HFF-Myc (cell line): ENCODE results near the gene UBAP1.
"Not testable (repeated sequence)": the region's sequence is repeated elsewhere in the genome, so short reads cannot be mapped to it uniquely, and the experiment has no call there.

Experiments
- DNase-seq: peaks from one replicate; pipeline ENCODE4 v3.0.0-alpha.2; 2011; ENCODE audit warnings: low read depth; ENCODE audit errors: extremely low read depth
- H3K4me3 ChIP-seq: replicated peaks from 2 replicates; pipeline ENCODE4 v1.5.1; 2011; ENCODE audit warnings: low read depth, mild to moderate bottlenecking, control low read depth, low read length
- TF ChIP-seq, protein P1 (sequence below): IDR thresholded peaks from 2 replicates; pipeline ENCODE4 v1.5.1; 2012; ENCODE audit warnings: mild to moderate bottlenecking, low read depth, low read length, control low read depth; ENCODE audit errors: missing control alignments

The UBAP1 gene

DNA sequence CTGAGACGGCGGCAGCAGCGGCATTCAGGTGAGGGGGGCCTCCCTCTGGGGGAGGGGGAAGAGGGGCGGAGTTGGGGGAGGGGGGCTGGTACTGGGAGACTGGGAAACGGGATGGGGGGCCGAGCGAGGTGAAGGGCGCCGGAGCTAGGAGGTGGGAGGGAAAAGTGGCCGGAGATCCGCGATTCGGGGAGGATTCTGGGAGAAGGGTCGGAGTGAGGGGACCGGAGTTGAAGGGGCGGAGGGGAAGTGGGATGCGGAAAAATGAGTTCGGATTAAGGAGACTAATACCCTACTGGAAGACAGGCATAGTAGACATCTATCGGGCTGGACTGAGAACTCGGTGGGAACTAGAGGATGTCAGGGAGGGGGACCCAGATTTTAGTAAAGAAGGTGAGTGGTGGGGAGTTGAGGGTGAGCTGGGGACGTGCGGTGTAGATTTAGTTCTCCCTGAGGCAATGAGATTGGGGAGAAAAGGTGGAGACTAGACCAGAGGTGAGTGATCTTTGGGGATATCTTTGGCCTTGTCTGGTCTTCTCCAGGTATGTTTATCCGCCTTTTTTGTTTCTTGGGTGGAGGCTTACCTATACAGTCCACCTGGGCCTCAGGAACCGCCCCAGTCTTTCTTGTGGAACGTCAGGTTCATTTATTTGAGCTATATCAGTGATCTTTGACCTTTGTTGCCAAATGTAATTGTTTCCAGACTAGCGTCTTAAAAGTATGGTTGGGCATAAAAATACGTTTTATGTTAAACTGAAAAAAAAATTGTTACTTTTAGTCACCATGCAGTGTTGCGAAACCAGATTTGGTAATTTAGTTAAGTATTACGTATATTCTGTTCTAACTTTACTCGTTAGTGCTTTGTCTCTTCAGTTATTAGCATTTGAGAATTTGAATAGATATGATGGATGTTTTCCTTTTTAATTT lies 632 bp downstream of the UBAP1 start:
- peak overlapping the region; percentile 87 for H3K4me3 ChIP-seq
- DNase-seq: no peak
- TF ChIP-seq, protein P1, sequence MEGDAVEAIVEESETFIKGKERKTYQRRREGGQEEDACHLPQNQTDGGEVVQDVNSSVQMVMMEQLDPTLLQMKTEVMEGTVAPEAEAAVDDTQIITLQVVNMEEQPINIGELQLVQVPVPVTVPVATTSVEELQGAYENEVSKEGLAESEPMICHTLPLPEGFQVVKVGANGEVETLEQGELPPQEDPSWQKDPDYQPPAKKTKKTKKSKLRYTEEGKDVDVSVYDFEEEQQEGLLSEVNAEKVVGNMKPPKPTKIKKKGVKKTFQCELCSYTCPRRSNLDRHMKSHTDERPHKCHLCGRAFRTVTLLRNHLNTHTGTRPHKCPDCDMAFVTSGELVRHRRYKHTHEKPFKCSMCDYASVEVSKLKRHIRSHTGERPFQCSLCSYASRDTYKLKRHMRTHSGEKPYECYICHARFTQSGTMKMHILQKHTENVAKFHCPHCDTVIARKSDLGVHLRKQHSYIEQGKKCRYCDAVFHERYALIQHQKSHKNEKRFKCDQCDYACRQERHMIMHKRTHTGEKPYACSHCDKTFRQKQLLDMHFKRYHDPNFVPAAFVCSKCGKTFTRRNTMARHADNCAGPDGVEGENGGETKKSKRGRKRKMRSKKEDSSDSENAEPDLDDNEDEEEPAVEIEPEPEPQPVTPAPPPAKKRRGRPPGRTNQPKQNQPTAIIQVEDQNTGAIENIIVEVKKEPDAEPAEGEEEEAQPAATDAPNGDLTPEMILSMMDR: no peak

DNA sequence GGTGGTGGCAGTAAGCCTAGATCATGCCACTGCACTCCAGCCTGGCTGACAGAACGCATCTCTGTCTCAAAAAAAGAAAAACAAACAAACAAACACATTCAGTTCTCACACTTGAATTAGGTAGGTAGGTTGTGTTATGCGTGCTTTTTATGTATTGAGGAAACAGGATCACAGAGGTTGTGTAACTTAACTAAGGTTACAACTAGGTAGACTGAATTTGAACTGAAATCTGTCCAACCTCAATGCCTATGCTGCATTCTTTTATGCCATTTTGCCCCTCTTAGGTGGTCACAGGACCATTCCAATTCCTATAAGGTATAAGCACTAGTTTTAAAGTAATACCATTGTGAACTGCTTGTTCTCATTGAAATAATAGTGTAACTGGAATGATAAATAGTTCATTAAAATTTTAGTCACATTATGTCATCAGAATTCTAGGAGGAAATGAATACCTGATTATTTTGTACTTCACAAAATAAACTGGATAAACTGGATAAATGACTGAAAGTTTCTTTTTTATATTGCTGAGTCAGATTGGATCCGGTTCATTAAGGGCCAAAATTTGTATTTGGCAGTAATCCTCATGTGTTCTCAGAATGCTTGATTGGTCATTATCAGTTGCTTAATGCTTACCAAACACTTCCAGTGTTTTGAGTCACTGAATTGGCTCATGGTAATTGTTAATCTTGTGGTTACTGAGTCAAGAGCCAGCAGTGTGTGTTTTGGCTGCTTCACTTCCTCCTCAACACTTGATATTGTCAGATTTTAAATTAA lies 7.1 kb downstream of the UBAP1 start:
- H3K4me3 ChIP-seq: no peak overlapping the region
- TF ChIP-seq, protein P1: no peak
- DNase-seq: peak; percentile 30

DNA sequence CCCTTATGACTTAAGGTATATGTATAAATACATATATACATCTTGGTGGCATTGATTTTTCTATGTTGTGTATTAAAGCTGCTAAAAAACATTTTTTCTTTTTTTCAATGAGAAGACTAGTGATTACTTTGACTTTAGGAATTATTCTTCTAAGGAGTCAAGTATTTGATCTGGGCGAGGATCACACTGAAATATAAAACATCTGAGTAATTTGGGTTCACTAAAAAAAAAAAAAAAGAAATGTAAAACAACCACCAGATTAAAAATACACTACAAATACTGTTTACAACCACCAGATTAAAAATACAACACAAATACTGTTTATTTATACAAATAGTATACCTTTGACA lies 9.0 kb downstream of the UBAP1 start:
- TF ChIP-seq, protein P1: no peak
- DNase-seq: no peak
- H3K4me3 ChIP-seq: no peak overlapping the region

DNA sequence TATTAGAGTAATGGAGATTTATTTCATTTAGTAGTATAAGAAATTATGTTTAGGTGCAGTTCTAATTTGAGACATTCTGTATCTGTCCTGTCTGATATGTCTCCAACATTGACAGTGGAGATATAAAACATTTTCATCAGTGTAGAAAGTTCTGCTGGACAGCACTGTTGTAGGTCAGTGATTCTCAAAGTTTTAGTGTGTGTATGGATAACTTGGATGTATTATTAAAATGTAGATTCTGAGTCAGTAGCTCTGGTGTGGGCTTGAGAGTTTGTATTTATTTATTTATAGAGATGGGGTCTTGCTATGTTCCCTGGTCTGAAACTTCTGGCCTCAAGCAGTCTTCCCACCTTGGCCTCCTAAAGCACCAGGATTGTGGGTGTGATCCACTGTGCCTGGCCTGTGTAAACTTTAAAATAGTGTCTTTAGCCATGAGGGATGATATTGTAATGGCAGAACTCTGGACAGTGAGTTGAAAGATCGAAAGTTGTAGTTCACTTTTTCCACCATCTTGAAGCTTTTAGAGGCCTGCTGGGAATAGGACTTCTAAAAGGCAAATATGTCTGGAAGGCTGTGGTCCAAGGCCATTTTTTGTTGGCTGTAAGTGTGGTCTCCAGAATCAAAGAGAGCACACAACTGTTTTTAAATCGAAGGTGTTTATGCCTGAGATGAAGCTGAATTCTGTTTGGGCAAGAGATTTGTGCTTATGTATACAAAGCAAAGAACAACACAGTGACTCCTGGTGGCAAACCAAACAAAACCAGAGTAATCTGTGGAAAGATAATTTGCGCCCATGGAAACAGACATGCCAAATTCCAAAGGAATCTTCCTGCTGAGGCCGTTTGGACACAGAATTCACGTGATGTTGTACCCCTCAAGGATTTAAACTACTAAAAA lies 12.4 kb downstream of the UBAP1 start:
- H3K4me3 ChIP-seq: no peak overlapping the region
- DNase-seq: no peak
- TF ChIP-seq, protein P1: peak; percentile 38

DNA sequence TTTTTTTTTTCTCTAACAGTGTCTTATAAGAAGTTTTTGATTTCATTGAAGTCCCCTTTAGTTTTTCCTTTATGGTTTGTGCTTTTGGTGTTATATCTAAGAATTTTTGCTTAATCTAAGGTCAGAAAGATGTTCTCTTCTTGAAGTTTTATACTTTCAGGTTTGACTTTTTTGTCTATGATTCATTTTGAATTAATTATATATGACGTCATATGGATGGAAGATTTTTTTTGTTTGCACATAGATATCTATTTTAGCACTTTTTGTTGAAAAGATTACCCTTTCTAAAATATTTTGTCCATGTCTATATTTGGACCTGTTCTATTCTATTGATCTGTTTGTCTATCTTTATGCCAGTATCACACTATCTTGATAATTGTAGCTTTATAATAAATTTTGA lies 16.3 kb downstream of the UBAP1 start:
- DNase-seq: no peak
- TF ChIP-seq, protein P1: no peak
- H3K4me3 ChIP-seq: no peak overlapping the region

DNA sequence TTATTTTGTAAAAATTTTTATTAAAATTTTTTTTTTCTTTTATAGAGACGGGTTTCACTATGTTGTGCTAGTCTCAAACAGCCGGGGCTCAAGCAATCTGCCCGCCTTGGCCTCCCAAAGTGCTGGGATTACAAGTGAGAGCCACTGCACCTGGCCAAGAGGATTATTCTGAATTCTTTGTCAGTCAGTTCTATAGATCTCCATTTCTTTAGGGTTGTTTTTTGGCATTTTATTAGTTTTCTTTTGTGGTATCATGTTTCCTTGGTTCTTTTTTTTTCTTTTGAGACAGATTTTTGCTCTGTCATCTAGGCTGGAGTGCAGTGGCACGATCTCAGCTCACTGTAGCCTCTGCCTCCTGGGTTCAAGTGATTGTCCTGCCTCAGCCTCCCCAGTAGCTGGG lies 18.4 kb downstream of the UBAP1 start:
- not testable (repeated sequence) for DNase-seq, H3K4me3 ChIP-seq
